Right lobe of liver (tissue), 6 donors: ENCODE results near the gene HBP1. TPM values are rescaled to one million over a fixed set of nuclear protein-coding genes. Genes with fewer than 3 reads are reported as not detected.
"Not testable (repeated sequence)": the region's sequence is repeated elsewhere in the genome, so short reads cannot be mapped to it uniquely, and the experiment has no call there.

Source experiments
- ATAC-seq, 4 donors: fragments of 200-7000 bp; cut with Tn5 transposase; one replicate each; pipeline ENCODE4 v1.9.1; 2020; ENCODE audit warnings: mild to moderate bottlenecking in 4 of 4, moderate library complexity in 4 of 4
- DNase-seq, 3 donors: peaks; one replicate each; pipeline ENCODE4 v3.0.0-alpha.2; 2020
- H3K27ac ChIP-seq, 3 donors: fragments of 200-600 bp; one replicate each; pipeline ENCODE4 v1.8.0; 2022
- H3K27me3 ChIP-seq, 2 donors: fragments of 200-600 bp; one replicate each; pipeline ENCODE4 v1.8.0; 2022
- H3K36me3 ChIP-seq, 4 donors: fragments of 200-600 bp; sonication (generic) in 1 of 4; one replicate each; pipeline versions ENCODE4 v1.5.1 to v1.8.0; 2017 to 2022; ENCODE audit warnings: control low read depth in 1 of 4
- H3K4me1 ChIP-seq, 4 donors: fragments of 200-600 bp; sonication (generic) in 1 of 4; one replicate each; pipeline versions ENCODE4 v1.5.1 to v1.8.0; 2017 to 2022; ENCODE audit warnings: control low read depth in 1 of 4
- H3K4me3 ChIP-seq, 3 donors: fragments of 200-600 bp; one replicate each; pipeline ENCODE4 v1.8.0; 2022
- H3K9me3 ChIP-seq, 4 donors: fragments of 200-600 bp; sonication (generic) in 1 of 4; one replicate each; pipeline versions ENCODE4 v1.5.1 to v1.8.0; 2017 to 2022; ENCODE audit warnings: control low read depth in 1 of 4
- CTCF ChIP-seq, 4 donors: fragments of 200-600 bp in 3 of 4; fragments of 450-650 bp in 1 of 4; IDR thresholded peaks; one replicate each; pipeline versions ENCODE4 v1.5.1 to v1.8.0; 2016 to 2022; ENCODE audit warnings: antibody characterized with exemption in 4 of 4, mild to moderate bottlenecking in 2 of 4
- POLR2A ChIP-seq: fragments of 450-650 bp; IDR thresholded peaks from one replicate; pipeline ENCODE4 v1.6.1; 2017; ENCODE audit warnings: antibody characterized with exemption, mild to moderate bottlenecking
- WGBS: methylation state at CpG from one replicate; pipeline ENCODE4 v1.1.6; 2018; ENCODE audit warnings: low coverage, low lambda C conversion rate; ENCODE audit not compliant: insufficient coverage; ENCODE audit errors: missing lambda C conversion rate; 5-methylcytosine and 5-hydroxymethylcytosine counted together
- intact Hi-C, 2 donors: fragments of 100-400 bp; cut with DNase I; formaldehyde crosslinking; loops; one replicate each; pipeline versions ENCODE4 v1.11.2 to v1.14.1; 2022
- total RNA-seq, 6 experiments: library from RNA; depleted of rRNA in 2 of 6; stranded (reverse); fragments of >200 nt in 2 of 6; fragmentation: NEBNext Ultra II Directional in 3 of 6; extraction: Animal tissue kit (Norgen Biotek cat#: 25700) in 3 of 6; gene quantifications; one replicate each; pipeline versions ENCODE4 v1.1.0 to v1.2.4, GENCODE V29; 2016 to 2023
- donor health status: DM: no; HTN: yes; CAD: no.
- donor health status: DM: no; HTN: no; CAD: no.
- donor health status: DM: no; HTN: no; CAD: no.
- donor health status: DM: no; HTN: yes; CAD: no.
- donor health status: DM: no; HTN: yes; CAD: no.

Gene HBP1
- total RNA-seq, 6 experiments from 2014 or later, result 30.2 to 50.0 (median 36.9) TPM

GRCh38 chr7:107133396-107133795 lies 35.4 kb upstream of the HBP1 start:
- Histone ChIP-seq H3K4me3 (no peak overlapping the region), H3K4me1 (no peaks in the 10 kb centered on the region), H3K27me3 (no peaks in the 10 kb centered on the region), H3K36me3 (no peaks in the 10 kb centered on the region), H3K27ac (no peak overlapping the region), H3K9me3 (no peaks in the 10 kb centered on the region)
- 57% methylated on average over 2 of the region's 2 CpGs for WGBS
- intact Hi-C loops, result no loop called here
- no peak for TF ChIP-seq POLR2A
- no peak for TF ChIP-seq CTCF (IDR thresholded peaks at IDR 0.05)
- DNase-seq (no peak), ATAC-seq (no peak)

GRCh38 chr7:107138696-107139420 lies 29.9 kb upstream of the HBP1 start:
- 38% methylated on average over 1 of the region's 7 CpGs for WGBS
- Histone ChIP-seq H3K36me3 (no peaks in the 10 kb centered on the region), H3K4me3 (no peak overlapping the region), H3K9me3 (no peaks in the 10 kb centered on the region), H3K27ac (no peak overlapping the region), H3K27me3 (no peaks in the 10 kb centered on the region), H3K4me1 (no peaks in the 10 kb centered on the region)
- ATAC-seq, result no peak
- DNase-seq, result no peak
- intact Hi-C loops, result no loop called here
- TF ChIP-seq POLR2A, result no peak
- TF ChIP-seq CTCF (IDR thresholded peaks at IDR 0.05), result no peak

GRCh38 chr7:107143875-107144274 lies 24.9 kb upstream of the HBP1 start:
- DNase-seq, H3K27ac ChIP-seq, H3K27me3 ChIP-seq, ATAC-seq, H3K36me3 ChIP-seq, H3K4me3 ChIP-seq, H3K9me3 ChIP-seq, H3K4me1 ChIP-seq: not testable (repeated sequence)
- intact Hi-C loops, result loop anchor here in 1 of 2 donors (10.0 kb wide), 1 partner anchor 349 kb away; no protein-coding TSS in a partner anchor
- 85% methylated on average over 5 of the region's 5 CpGs for WGBS

- ATAC-seq, result no peak
Measured at GRCh38 chr7:107145067-107145838, 23.6 kb upstream of the HBP1 start.

More at GRCh38 chr7:107145067-107145838, 23.6 kb upstream of the HBP1 start:
- Histone ChIP-seq H3K9me3 (no peaks in the 10 kb centered on the region), H3K4me3 (no peak overlapping the region), H3K27me3 (no peaks in the 10 kb centered on the region), H3K4me1 (peaks cover 0 to 9% (median 0%) of the 10 kb centered on the region in 4 donors), H3K27ac (no peak overlapping the region), H3K36me3 (no peaks in the 10 kb centered on the region)
- intact Hi-C loops, result loop anchor here (5.0 to 10.0 kb wide), 2 partner anchors 198 to 350 kb away; no protein-coding TSS in a partner anchor
- TF ChIP-seq CTCF (IDR thresholded peaks at IDR 0.05) (no peak), POLR2A (no peak)
- no peak for DNase-seq
- WGBS, result 58% methylated on average over 2 of the region's 4 CpGs
